HG02763 (cell line): ENCODE measurements around the gene RETREG1.
"Not testable (repeated sequence)": the region's sequence is repeated elsewhere in the genome, so short reads cannot be mapped to it uniquely, and the experiment has no call there.

Source experiments
- ATAC-seq: cut with Tn5 transposase; IDR thresholded peaks from one replicate; pipeline ENCODE4 v1.9.1; 2021; ENCODE audit warnings: mild to moderate bottlenecking, moderate library complexity; ENCODE audit not compliant: unreplicated experiment

Gene RETREG1

GRCh38 chr5:16617274-16617968 is 624 bp upstream of the RETREG1 start:
- ATAC-seq, result no peak

GRCh38 chr5:16615741-16616535 is 859 bp downstream of the RETREG1 start:
- no peak for ATAC-seq

- ATAC-seq, result no peak
Measured at GRCh38 chr5:16612007-16612406, 4.8 kb downstream of the RETREG1 start.

- ATAC-seq, result not testable (repeated sequence)
Measured at GRCh38 chr5:16610896-16611295, 5.9 kb downstream of the RETREG1 start.

- no peak for ATAC-seq
Measured at GRCh38 chr5:16609412-16609811, 7.4 kb downstream of the RETREG1 start.

- no peak for ATAC-seq
Measured at GRCh38 chr5:16606628-16607027, 10.2 kb downstream of the RETREG1 start.

- ATAC-seq, result no peak
Measured at GRCh38 chr5:16603701-16604100, 13.1 kb downstream of the RETREG1 start.

GRCh38 chr5:16603295-16603694 is 13.5 kb downstream of the RETREG1 start:
- no peak for ATAC-seq

GRCh38 chr5:16602182-16602581 is 14.6 kb downstream of the RETREG1 start:
- ATAC-seq, result no peak

- no peak for ATAC-seq
Measured at GRCh38 chr5:16600946-16601345, 15.9 kb downstream of the RETREG1 start.

- no peak for ATAC-seq
Measured at GRCh38 chr5:16600397-16600796, 16.4 kb downstream of the RETREG1 start.

GRCh38 chr5:16597946-16598694 is 18.7 kb downstream of the RETREG1 start:
- no peak for ATAC-seq

- ATAC-seq, result no peak
Measured at GRCh38 chr5:16596581-16596940, 20.2 kb downstream of the RETREG1 start.

- no peak for ATAC-seq
Measured at GRCh38 chr5:16595881-16596580, 20.8 kb downstream of the RETREG1 start.

GRCh38 chr5:16593628-16594027 is 23.2 kb downstream of the RETREG1 start:
- no peak for ATAC-seq

GRCh38 chr5:16593013-16593412 is 23.8 kb downstream of the RETREG1 start:
- no peak for ATAC-seq

GRCh38 chr5:16592255-16592654 is 24.5 kb downstream of the RETREG1 start:
- no peak for ATAC-seq

- no peak for ATAC-seq
Measured at GRCh38 chr5:16590685-16591084, 26.1 kb downstream of the RETREG1 start.

- ATAC-seq, result no peak
Measured at GRCh38 chr5:16589658-16590057, 27.1 kb downstream of the RETREG1 start.

GRCh38 chr5:16588434-16589214 is 28.2 kb downstream of the RETREG1 start:
- ATAC-seq, result no peak
